HFF-Myc (cell line): Measurements from ENCODE around the gene RNF144A.

Experiments
- DNase-seq: peaks from one replicate; pipeline ENCODE4 v3.0.0-alpha.2; 2011; ENCODE audit warnings: low read depth; ENCODE audit errors: extremely low read depth
- H3K4me3 ChIP-seq: replicated peaks from 2 replicates; pipeline ENCODE4 v1.5.1; 2011; ENCODE audit warnings: low read depth, mild to moderate bottlenecking, control low read depth, low read length
- CTCF ChIP-seq: IDR thresholded peaks from 2 replicates; pipeline ENCODE4 v1.5.1; 2012; ENCODE audit warnings: mild to moderate bottlenecking, low read depth, low read length, control low read depth; ENCODE audit errors: missing control alignments

RNF144A gene

GRCh38 chr2:6965071-6965795 lies 48.0 kb downstream of the RNF144A start:
- DNase-seq = no peak
- H3K4me3 ChIP-seq = no peak overlapping the region
- no peak for TF ChIP-seq CTCF

- TF ChIP-seq CTCF = no peak
- no peak for DNase-seq
- H3K4me3 ChIP-seq = no peak overlapping the region
Measured at GRCh38 chr2:6966446-6966940, 49.3 kb downstream of the RNF144A start.

- no peak for TF ChIP-seq CTCF
- no peak overlapping the region for H3K4me3 ChIP-seq
- no peak for DNase-seq
Measured at GRCh38 chr2:6967301-6967700, 50.1 kb downstream of the RNF144A start.

- H3K4me3 ChIP-seq = no peak overlapping the region
- peak; percentile 5 for TF ChIP-seq CTCF
- no peak for DNase-seq
Measured at GRCh38 chr2:6968319-6969100, 51.3 kb downstream of the RNF144A start.

- DNase-seq = no peak
- H3K4me3 ChIP-seq = no peak overlapping the region
- no peak for TF ChIP-seq CTCF
Measured at GRCh38 chr2:6970551-6970950, 53.3 kb downstream of the RNF144A start.

- DNase-seq = no peak
- no peak for TF ChIP-seq CTCF
- H3K4me3 ChIP-seq = no peak overlapping the region
Measured at GRCh38 chr2:6970976-6971480, 53.8 kb downstream of the RNF144A start.
